OCI-LY7 (cell line): ENCODE data around the gene NR2F6.

Source experiments
- CTCF ChIP-seq: fragments of 200-600 bp; sonication (generic); conservative IDR thresholded peaks from 2 replicates; pipeline ENCODE4 v1.5.1; 2014; ENCODE audit warnings: mild to moderate bottlenecking, antibody characterized with exemption, low read length, moderate library complexity, mixed read lengths
- EZH2phosphoT487 ChIP-seq: fragments of 200-600 bp; sonication (generic); IDR thresholded peaks from 2 replicates; pipeline ENCODE4 v1.6.1; 2018; ENCODE audit warnings: low read depth, borderline replicate concordance, mild to moderate bottlenecking, mixed run types, antibody characterized with exemption, low read length, moderate library complexity, mixed read lengths

GRCh38 chr19:17235971-17236777 lies 9.5 kb downstream of the NR2F6 start:
- TF ChIP-seq EZH2phosphoT487 (no peak), CTCF (no peak)
